ENCODE results near the gene RIBC2.
"Not testable (repeated sequence)": the region's sequence is repeated elsewhere in the genome, so short reads cannot be mapped to it uniquely, and the experiment has no call there.

Gene RIBC2

DNA sequence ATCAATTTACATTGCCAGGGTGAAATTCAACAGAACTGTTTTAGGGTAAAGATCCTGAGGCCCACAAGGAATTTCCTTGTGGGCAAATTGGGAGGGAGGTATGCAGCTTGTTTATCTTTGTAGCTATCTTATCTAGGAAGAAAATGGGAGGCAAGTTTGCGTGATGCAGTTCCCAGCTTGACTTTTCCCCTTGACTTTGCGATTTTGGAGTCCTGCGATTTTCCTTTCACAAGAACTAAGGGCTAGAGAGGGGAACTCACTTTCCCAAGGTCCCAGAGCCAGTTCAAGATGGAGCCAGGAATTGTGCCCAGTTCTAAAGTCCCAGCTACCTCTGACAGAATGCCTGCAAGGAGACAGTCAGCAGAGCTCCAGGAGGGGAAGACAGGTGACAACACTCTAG is 30.7 kb downstream of the RIBC2 start:
- H3K4me3 ChIP-seq (ENCODE audit: low read length), result no peak overlapping the region
- no peak overlapping the region for H2AFZ ChIP-seq (ENCODE audit: low read length)
- no peak overlapping the region for H3K4me2 ChIP-seq (ENCODE audit: low read depth, low read length)
- H3K9ac ChIP-seq (ENCODE audit: low read length), result no peak overlapping the region
- no peaks in the 10 kb centered on the region for H3K9me3 ChIP-seq (replicated peaks; ENCODE audit: insufficient read depth, low read length)
- no peak overlapping the region for H3K27ac ChIP-seq (ENCODE audit: low read length)
- no peaks in the 10 kb centered on the region for H4K20me1 ChIP-seq (ENCODE audit: insufficient read depth, low read length)
- H3K4me1 ChIP-seq (ENCODE audit: low read length), result no peaks in the 10 kb centered on the region
- H3K79me2 ChIP-seq (ENCODE audit: low read length), result no peaks in the 10 kb centered on the region
- no peaks in the 10 kb centered on the region for H3K9me2 ChIP-seq (replicated peaks; ENCODE audit: insufficient read depth, low read length)
- no peak for DNase-seq
- TF ChIP-seq, protein P1, sequence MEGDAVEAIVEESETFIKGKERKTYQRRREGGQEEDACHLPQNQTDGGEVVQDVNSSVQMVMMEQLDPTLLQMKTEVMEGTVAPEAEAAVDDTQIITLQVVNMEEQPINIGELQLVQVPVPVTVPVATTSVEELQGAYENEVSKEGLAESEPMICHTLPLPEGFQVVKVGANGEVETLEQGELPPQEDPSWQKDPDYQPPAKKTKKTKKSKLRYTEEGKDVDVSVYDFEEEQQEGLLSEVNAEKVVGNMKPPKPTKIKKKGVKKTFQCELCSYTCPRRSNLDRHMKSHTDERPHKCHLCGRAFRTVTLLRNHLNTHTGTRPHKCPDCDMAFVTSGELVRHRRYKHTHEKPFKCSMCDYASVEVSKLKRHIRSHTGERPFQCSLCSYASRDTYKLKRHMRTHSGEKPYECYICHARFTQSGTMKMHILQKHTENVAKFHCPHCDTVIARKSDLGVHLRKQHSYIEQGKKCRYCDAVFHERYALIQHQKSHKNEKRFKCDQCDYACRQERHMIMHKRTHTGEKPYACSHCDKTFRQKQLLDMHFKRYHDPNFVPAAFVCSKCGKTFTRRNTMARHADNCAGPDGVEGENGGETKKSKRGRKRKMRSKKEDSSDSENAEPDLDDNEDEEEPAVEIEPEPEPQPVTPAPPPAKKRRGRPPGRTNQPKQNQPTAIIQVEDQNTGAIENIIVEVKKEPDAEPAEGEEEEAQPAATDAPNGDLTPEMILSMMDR (IDR thresholded peaks at IDR 0.05; ENCODE audit: low read length), result no peak
- TF ChIP-seq EZH2 (optimal IDR thresholded peaks at IDR 0.05; ENCODE audit: low read depth, low read length) (no peak), EZH2phosphoT487 (IDR thresholded peaks at IDR 0.05; ENCODE audit: low read length) (no peak)
- no peaks in the 10 kb centered on the region for H3K36me3 ChIP-seq (replicated peaks; ENCODE audit: insufficient read depth, low read length)
- H3F3A ChIP-seq (ENCODE audit: insufficient read depth, low read length), result no peaks in the 10 kb centered on the region
- H3K27me3 ChIP-seq (replicated peaks; ENCODE audit: insufficient read depth, low read length), result peaks cover 45% of the 10 kb centered on the region

DNA sequence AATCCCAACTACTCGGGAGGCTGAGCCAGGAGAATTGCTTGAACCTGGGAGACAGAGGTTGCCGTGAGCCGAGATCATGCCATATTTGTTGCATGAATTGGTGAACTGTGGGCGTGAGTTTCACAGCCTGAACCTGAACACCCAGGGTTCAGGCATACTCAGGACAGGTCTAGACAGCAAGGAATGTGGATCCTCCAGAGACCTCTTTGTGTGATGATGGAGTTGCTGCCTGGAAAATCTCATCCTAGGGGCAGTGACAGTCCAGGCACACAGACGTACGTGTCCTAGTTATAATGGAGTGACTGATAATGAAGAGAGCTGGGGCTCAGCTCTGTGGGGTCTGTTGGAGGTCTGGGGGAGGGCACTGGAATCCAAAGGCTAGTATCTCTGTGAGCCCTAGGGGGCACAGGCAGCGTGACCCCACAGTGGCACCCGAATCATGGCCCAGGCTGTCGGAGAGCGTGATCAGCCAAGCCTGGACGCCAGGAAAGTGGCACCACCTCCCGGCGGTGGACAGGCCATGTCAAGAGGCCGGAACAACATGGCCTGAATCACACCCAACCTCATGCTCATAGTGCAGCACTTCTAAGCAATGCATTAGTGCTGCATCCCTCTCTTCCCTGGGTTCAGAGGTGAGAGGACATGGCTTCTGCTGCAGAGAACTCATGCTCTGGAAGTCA is 31.7 kb downstream of the RIBC2 start:
- Histone ChIP-seq H3K4me3 (ENCODE audit: low read length) (no peak overlapping the region), H3K27me3 (replicated peaks; ENCODE audit: insufficient read depth, low read length) (peaks cover 55% of the 10 kb centered on the region), H3K36me3 (replicated peaks; ENCODE audit: insufficient read depth, low read length) (no peaks in the 10 kb centered on the region), H2AFZ (ENCODE audit: low read length) (no peak overlapping the region), H3K4me2 (ENCODE audit: low read depth, low read length) (no peak overlapping the region), H4K20me1 (ENCODE audit: insufficient read depth, low read length) (no peaks in the 10 kb centered on the region), H3K79me2 (ENCODE audit: low read length) (no peaks in the 10 kb centered on the region), H3K9me3 (replicated peaks; ENCODE audit: insufficient read depth, low read length) (no peaks in the 10 kb centered on the region), H3K9ac (ENCODE audit: low read length) (no peak overlapping the region), H3K27ac (ENCODE audit: low read length) (no peak overlapping the region), H3K4me1 (ENCODE audit: low read length) (no peaks in the 10 kb centered on the region), H3F3A (ENCODE audit: insufficient read depth, low read length) (no peaks in the 10 kb centered on the region), H3K9me2 (replicated peaks; ENCODE audit: insufficient read depth, low read length) (no peaks in the 10 kb centered on the region)
- no peak for DNase-seq
- TF ChIP-seq EZH2phosphoT487 (IDR thresholded peaks at IDR 0.05; ENCODE audit: low read length) (no peak), EZH2 (optimal IDR thresholded peaks at IDR 0.05; ENCODE audit: low read depth, low read length) (no peak)
- TF ChIP-seq, protein P1 (IDR thresholded peaks at IDR 0.05; ENCODE audit: low read length), result no peak

DNA sequence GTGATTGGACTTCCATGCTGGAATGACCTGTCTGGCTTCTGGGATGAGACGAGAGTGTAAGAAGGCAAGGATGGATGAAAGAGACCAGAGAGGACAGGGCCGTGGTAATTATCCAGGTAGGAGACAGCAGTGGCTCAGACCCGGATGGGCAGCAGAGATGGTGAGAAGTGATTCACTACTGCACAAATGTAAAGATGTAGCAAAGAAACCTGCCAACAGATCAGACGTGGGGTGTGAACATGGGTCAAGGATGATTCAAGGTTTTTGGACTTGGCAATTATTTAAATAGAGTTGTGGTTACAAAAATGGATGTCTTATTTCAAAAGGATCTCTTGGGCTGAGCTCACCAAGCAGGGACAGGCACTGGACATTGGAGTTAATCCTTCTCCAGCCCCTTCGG is 32.7 kb downstream of the RIBC2 start:
- Histone ChIP-seq H3K27ac (ENCODE audit: low read length) (no peak overlapping the region), H3K9ac (ENCODE audit: low read length) (no peak overlapping the region), H3K36me3 (replicated peaks; ENCODE audit: insufficient read depth, low read length) (no peaks in the 10 kb centered on the region), H3K4me2 (ENCODE audit: low read depth, low read length) (no peak overlapping the region), H2AFZ (ENCODE audit: low read length) (no peak overlapping the region), H3K27me3 (replicated peaks; ENCODE audit: insufficient read depth, low read length) (peaks cover 65% of the 10 kb centered on the region), H4K20me1 (ENCODE audit: insufficient read depth, low read length) (no peaks in the 10 kb centered on the region), H3K9me2 (replicated peaks; ENCODE audit: insufficient read depth, low read length) (no peaks in the 10 kb centered on the region), H3K9me3 (replicated peaks; ENCODE audit: insufficient read depth, low read length) (no peaks in the 10 kb centered on the region), H3K79me2 (ENCODE audit: low read length) (no peaks in the 10 kb centered on the region), H3F3A (ENCODE audit: insufficient read depth, low read length) (no peaks in the 10 kb centered on the region), H3K4me1 (ENCODE audit: low read length) (no peaks in the 10 kb centered on the region), H3K4me3 (ENCODE audit: low read length) (no peak overlapping the region)
- no peak for DNase-seq
- TF ChIP-seq EZH2 (optimal IDR thresholded peaks at IDR 0.05; ENCODE audit: low read depth, low read length) (no peak), EZH2phosphoT487 (IDR thresholded peaks at IDR 0.05; ENCODE audit: low read length) (no peak)
- TF ChIP-seq, protein P1 (IDR thresholded peaks at IDR 0.05; ENCODE audit: low read length), result no peak

DNA sequence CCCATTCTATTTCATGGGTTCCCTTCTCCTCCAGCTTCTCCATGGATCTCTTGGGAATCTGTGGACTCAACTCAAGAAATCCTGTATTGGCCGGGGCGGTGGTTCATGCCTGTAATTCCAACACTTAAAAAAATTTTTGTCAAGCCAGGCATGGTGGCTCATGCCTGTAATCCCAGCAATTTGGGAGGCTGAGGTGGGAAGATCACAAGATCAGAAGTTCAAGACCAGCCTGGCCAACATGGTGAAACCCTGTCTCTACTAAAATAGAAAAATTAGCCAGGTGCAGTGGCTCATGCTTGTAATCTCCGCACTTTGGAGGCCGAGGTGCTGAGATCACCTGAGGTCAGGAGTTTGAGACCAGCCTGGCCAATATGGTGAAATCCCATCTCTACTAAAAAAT is 34.1 kb downstream of the RIBC2 start:
- not testable (repeated sequence) for H4K20me1 ChIP-seq (ENCODE audit: insufficient read depth, low read length); DNase-seq; H2AFZ ChIP-seq (ENCODE audit: low read length); H3K4me1 ChIP-seq (ENCODE audit: low read length); H3K27ac ChIP-seq (ENCODE audit: low read length); H3K4me3 ChIP-seq (ENCODE audit: low read length); H3K9me2 ChIP-seq (replicated peaks; ENCODE audit: insufficient read depth, low read length); H3K36me3 ChIP-seq (replicated peaks; ENCODE audit: insufficient read depth, low read length); H3K79me2 ChIP-seq (ENCODE audit: low read length); H3K4me2 ChIP-seq (ENCODE audit: low read depth, low read length); H3K9me3 ChIP-seq (replicated peaks; ENCODE audit: insufficient read depth, low read length); H3K9ac ChIP-seq (ENCODE audit: low read length); H3F3A ChIP-seq (ENCODE audit: insufficient read depth, low read length)
- H3K27me3 ChIP-seq (replicated peaks; ENCODE audit: insufficient read depth, low read length), result peaks cover 79% of the 10 kb centered on the region
